ENCODE measurements around the gene ADK. TPM values are rescaled to one million over a fixed set of nuclear protein-coding genes. Genes with fewer than 3 reads are reported as not detected.

Gene ADK
- polyA plus RNA-seq, 1 experiment, result 41.9 TPM

DNA sequence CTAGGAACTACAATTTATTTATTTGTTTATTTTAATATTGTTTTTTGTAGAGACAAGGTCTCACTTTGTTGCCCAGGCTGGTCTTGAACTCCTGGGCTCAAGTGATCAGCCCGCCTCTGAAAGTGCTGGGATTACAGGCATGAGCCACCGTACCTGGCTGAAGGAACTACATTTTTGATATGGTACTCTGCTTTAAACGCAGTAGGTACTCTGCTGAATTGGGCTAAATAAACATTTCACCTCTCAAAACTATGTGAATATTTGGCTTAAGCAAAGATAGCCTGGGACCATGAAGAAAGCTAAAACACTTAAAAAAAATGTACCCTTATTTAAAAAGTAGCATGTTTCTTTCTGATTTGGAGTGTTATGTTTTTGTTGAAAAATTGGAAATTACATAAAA lies 138.2 kb downstream of the ADK start:
- TF ChIP-seq, protein P1, sequence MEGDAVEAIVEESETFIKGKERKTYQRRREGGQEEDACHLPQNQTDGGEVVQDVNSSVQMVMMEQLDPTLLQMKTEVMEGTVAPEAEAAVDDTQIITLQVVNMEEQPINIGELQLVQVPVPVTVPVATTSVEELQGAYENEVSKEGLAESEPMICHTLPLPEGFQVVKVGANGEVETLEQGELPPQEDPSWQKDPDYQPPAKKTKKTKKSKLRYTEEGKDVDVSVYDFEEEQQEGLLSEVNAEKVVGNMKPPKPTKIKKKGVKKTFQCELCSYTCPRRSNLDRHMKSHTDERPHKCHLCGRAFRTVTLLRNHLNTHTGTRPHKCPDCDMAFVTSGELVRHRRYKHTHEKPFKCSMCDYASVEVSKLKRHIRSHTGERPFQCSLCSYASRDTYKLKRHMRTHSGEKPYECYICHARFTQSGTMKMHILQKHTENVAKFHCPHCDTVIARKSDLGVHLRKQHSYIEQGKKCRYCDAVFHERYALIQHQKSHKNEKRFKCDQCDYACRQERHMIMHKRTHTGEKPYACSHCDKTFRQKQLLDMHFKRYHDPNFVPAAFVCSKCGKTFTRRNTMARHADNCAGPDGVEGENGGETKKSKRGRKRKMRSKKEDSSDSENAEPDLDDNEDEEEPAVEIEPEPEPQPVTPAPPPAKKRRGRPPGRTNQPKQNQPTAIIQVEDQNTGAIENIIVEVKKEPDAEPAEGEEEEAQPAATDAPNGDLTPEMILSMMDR (IDR thresholded peaks at IDR 0.05; ENCODE audit: low read depth, low read length), result no peak
- CTCF ChIA-PET, result interaction anchor here (0.7 kb wide), 1 partner anchor 345 kb away, joined by 3 read pairs; no protein-coding TSS in a partner anchor
- POLR2A ChIA-PET, result interaction anchor here (0.6 kb wide), 1 partner anchor 64 kb away, joined by 4 read pairs; no protein-coding TSS in a partner anchor
- H3K4me3 ChIP-seq (ENCODE audit: low read depth, low read length), result no peak overlapping the region
- H3K9me3 ChIP-seq (ENCODE audit: control insufficient read depth, insufficient read depth, low read length), result peaks cover 7% of the 10 kb centered on the region
- no peak for DNase-seq (ENCODE audit: low read depth, low spot score)
- H3K27me3 ChIP-seq (ENCODE audit: control insufficient read depth, insufficient read depth, low read length), result no peaks in the 10 kb centered on the region
- no peak overlapping the region for H3K27ac ChIP-seq (ENCODE audit: low read depth, low read length)

DNA sequence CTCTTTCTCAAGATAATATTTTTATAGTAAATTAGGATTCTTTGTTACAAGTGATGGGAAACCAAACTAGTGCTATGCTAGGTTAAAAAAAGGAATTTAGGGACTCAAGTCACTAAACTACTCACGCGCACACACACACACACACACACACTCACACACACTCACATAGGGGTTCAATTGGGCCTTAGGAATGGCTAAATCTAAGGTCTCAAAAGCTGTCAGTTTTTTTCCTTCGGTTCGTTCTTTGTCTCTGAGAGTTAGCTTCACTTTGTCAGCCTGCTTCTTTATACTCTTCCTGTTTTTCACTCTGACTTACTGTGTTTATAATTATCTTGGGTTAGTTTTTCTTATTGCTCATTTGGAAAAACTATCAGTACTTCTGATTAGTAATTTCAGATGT lies 138.9 kb downstream of the ADK start:
- CTCF ChIA-PET, result no interaction called here
- peaks cover 3% of the 10 kb centered on the region; the same call in 1 of the 2 replicates for H3K9me3 ChIP-seq (ENCODE audit: control insufficient read depth, insufficient read depth, low read length)
- peak overlapping the region; percentile 72 for H3K27ac ChIP-seq (ENCODE audit: low read depth, low read length)
- no peaks in the 10 kb centered on the region for H3K27me3 ChIP-seq (ENCODE audit: control insufficient read depth, insufficient read depth, low read length)
- POLR2A ChIA-PET, result no interaction called here
- DNase-seq (ENCODE audit: low read depth, low spot score), result no peak
- TF ChIP-seq, protein P1 (IDR thresholded peaks at IDR 0.05; ENCODE audit: low read depth, low read length), result no peak
- H3K4me3 ChIP-seq (ENCODE audit: low read depth, low read length), result no peak overlapping the region; the same call in 1 of the 2 replicates

DNA sequence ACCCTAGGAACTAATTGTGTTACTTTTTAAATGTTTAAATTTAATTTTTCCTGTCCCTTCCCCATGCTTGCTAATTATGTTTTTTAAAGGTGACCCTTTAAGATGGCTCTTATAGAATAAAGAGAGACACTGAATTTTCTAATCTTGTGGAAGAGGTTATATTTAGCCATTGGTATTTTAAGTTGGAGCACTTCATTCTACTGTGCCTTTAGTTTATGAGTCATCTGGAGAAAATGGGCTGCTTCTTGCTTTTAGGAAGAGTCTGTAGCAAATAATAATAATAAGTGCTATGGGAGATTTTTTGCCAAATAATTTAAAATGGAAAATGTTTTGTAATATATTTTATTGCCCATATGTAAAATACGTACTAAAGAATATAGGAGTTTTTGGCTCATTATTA lies 139.7 kb downstream of the ADK start:
- Histone ChIP-seq H3K9me3 (ENCODE audit: control insufficient read depth, insufficient read depth, low read length) (no peaks in the 10 kb centered on the region), H3K4me3 (ENCODE audit: low read depth, low read length) (no peak overlapping the region), H3K27ac (ENCODE audit: low read depth, low read length) (no peak overlapping the region), H3K27me3 (ENCODE audit: control insufficient read depth, insufficient read depth, low read length) (no peaks in the 10 kb centered on the region)
- DNase-seq (ENCODE audit: low read depth, low spot score), result no peak
- POLR2A ChIA-PET, result no interaction called here
- TF ChIP-seq, protein P1 (IDR thresholded peaks at IDR 0.05; ENCODE audit: low read depth, low read length), result no peak
- CTCF ChIA-PET, result no interaction called here

DNA sequence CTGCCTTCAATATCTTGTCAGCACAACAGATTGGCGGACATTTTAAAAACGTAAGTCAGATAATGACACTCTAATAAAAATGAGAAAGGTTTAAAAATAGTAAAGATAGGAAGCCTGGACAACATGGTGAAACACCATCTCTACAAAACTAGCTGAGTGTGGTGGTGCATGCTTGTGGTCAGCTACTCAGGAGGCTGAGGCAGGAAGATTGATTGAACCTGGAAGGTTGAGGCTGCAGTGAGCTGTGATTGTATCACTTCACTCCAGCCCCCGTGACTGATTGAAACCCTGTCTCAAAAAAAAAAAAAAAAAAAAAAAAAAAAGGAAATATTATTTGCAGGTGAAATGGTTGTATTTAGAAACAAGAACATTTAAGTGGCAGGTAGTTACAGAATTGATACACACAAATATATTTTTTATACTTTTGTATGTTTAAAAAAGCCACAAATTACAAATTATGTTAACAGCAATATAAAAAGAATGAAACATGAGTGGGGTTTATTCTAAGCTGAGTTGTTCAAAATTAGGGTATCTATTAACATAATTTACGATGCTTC lies 141.9 kb downstream of the ADK start:
- H3K9me3 ChIP-seq (ENCODE audit: control insufficient read depth, insufficient read depth, low read length), result no peaks in the 10 kb centered on the region; the same call in 1 of the 2 replicates
- H3K27ac ChIP-seq (ENCODE audit: low read depth, low read length), result peak overlapping the region; percentile 32
- H3K4me3 ChIP-seq (ENCODE audit: low read depth, low read length), result no peak overlapping the region
- peak; percentile 37 for DNase-seq (ENCODE audit: low read depth, low spot score)
- CTCF ChIA-PET, result no interaction called here
- H3K27me3 ChIP-seq (ENCODE audit: control insufficient read depth, insufficient read depth, low read length), result no peaks in the 10 kb centered on the region
- POLR2A ChIA-PET, result no interaction called here
- TF ChIP-seq, protein P1 (IDR thresholded peaks at IDR 0.05; ENCODE audit: low read depth, low read length), result no peak

DNA sequence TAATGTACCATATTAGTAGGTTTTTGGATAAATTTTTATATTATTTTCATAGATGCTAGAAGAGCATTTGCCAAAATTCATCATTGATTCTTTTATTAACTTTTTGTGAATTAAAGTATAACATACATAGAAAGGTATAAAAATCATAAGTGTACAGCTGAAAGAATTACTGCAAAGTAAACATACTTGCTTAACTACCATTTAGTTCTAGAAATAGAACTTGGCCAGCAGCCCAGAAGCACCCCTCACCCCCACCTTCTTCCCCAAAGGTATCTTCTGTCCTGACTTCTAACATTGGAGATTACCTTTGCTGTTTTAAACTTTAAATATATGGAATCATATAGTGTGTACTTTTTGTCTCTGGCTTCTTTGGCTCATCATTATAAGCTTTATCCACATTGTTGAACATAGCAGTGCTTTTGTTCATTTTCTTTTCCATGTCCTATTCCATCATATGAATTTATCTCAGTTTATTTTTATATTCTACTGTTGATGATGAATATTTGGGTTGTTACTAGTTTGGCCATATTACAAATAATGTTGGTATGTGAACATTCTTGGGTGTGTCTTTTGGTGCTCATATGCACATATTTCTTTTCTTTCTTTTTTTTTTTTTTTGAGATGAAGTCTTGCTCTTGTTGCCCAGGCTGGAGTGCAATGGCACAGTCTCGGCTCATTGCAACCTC lies 142.8 kb downstream of the ADK start:
- Histone ChIP-seq H3K4me3 (ENCODE audit: low read depth, low read length) (no peak overlapping the region), H3K9me3 (ENCODE audit: control insufficient read depth, insufficient read depth, low read length) (no peaks in the 10 kb centered on the region; the same call in 1 of the 2 replicates), H3K27ac (ENCODE audit: low read depth, low read length) (peak overlapping the region; percentile 53), H3K27me3 (ENCODE audit: control insufficient read depth, insufficient read depth, low read length) (no peaks in the 10 kb centered on the region)
- POLR2A ChIA-PET, result interaction anchor here (0.5 kb wide), 1 partner anchor 587 kb away, joined by 4 read pairs; no protein-coding TSS in a partner anchor
- TF ChIP-seq, protein P1 (IDR thresholded peaks at IDR 0.05; ENCODE audit: low read depth, low read length), result no peak
- CTCF ChIA-PET, result interaction anchor here (0.6 kb wide), 1 partner anchor 815 kb away, joined by 3 read pairs; a partner anchor contains a TSS
- peak; percentile 34 for DNase-seq (ENCODE audit: low read depth, low spot score)

Data from AG04450 (cell line).